A549 (cell line): ENCODE data around the gene MYH7B. TPM values are rescaled to one million over a fixed set of nuclear protein-coding genes. Genes with fewer than 3 reads are reported as not detected.
A peak's percentile ranks its signal among the peaks of the same experiment; 100 is the strongest.

Experiments used
- ATAC-seq, 2 experiments: fragments of 200-7000 bp in 1 of 2; fragments of >200 bp in 1 of 2; cut with Nextera tagmentation in 1 of 2; cut with Tn5 transposase in 1 of 2; 3 replicates each; pipeline versions ENCODE4 v1.8.0 to v1.9.1; 2018 to 2020; ENCODE audit warnings: mild to moderate bottlenecking in 1 of 2, moderate library complexity in 1 of 2
- CTCF ChIA-PET: fragments of 300-600 bp; sonication (Branson Sonifier 250); formaldehyde crosslinking; extraction: SDS; loops from one replicate; lab custom pipeline; 2021; ENCODE audit warnings: antibody characterized with exemption, inconsistent platforms; lab: Yijun Ruan, JAX
- POLR2A ChIA-PET: fragments of 350-600 bp; formaldehyde crosslinking; extraction: SDS; loops from one replicate; lab custom pipeline; 2021; ENCODE audit warnings: antibody characterized with exemption, inconsistent platforms; lab: Yijun Ruan, JAX
- DNase-seq, 2 experiments: peaks; one replicate each; pipeline versions ENCODE4 v3.0.0 to v3.0.0-alpha.2; 2011 to 2016; ENCODE audit warnings: low read depth in 1 of 2, low spot score in 1 of 2
- FAIRE-seq: peaks from 2 replicates; lab custom pipeline; 2011; peaks lifted over from hg19 to GRCh38; lab: Jason Lieb, UNC
- H3K27ac ChIP-seq, 2 experiments: fragments of >200 bp; sonication (Bioruptor Twin); formaldehyde crosslinking; 3 replicates each; pipeline ENCODE4 v1.5.1; 2016 to 2017
- H3K4me1 ChIP-seq: fragments of >200 bp; sonication (Bioruptor Twin); formaldehyde crosslinking; 3 replicates; pipeline ENCODE4 v1.6.1; 2016
- H3K4me2 ChIP-seq: fragments of >200 bp; sonication (Bioruptor Twin); formaldehyde crosslinking; 3 replicates; pipeline ENCODE4 v1.6.1; 2016
- H3K4me3 ChIP-seq: fragments of >200 bp; sonication (Bioruptor Twin); formaldehyde crosslinking; 3 replicates; pipeline ENCODE4 v1.5.1; 2016
- H3K9me3 ChIP-seq: fragments of >200 bp; sonication (Bioruptor Twin); formaldehyde crosslinking; 3 replicates; pipeline ENCODE4 v1.6.1; 2016
- BHLHE40 ChIP-seq: IDR thresholded peaks from 2 replicates; pipeline ENCODE4 v1.6.1; 2012; ENCODE audit warnings: low read depth, low read length, inconsistent platforms
- CBX2 ChIP-seq: fragments of 200-600 bp; sonication (generic); IDR thresholded peaks from 2 replicates; pipeline ENCODE4 v1.6.1; 2016; ENCODE audit warnings: low read depth, mild to moderate bottlenecking, borderline replicate concordance
- CBX8 ChIP-seq: fragments of 200-600 bp; sonication (generic); IDR thresholded peaks from 2 replicates; pipeline ENCODE4 v1.6.1; 2016
- EHMT2 ChIP-seq: fragments of 200-600 bp; sonication (generic); IDR thresholded peaks from 2 replicates; pipeline ENCODE4 v1.6.1; 2016; ENCODE audit warnings: antibody characterized with exemption, low read depth, mild to moderate bottlenecking, moderate library complexity
- EP300 ChIP-seq, 2 experiments: fragments of >200 bp; sonication (Bioruptor Twin); formaldehyde crosslinking; IDR thresholded peaks; 2 replicates in 1 of 2; 3 replicates in 1 of 2; pipeline ENCODE4 v1.6.1; 2016 to 2017
- HOXB13 ChIP-seq: fragments of 250-450 bp; sonication (Bioruptor Pico); IDR thresholded peaks from 2 replicates; pipeline ENCODE4 v1.5.0; 2020; ENCODE audit warnings: low read depth, mild to moderate bottlenecking, moderate library complexity
- KDM1A ChIP-seq: fragments of 200-600 bp; sonication (generic); IDR thresholded peaks from 2 replicates; pipeline ENCODE4 v1.6.1; 2016; ENCODE audit warnings: low read depth, mild to moderate bottlenecking
- KDM5A ChIP-seq: fragments of 200-600 bp; sonication (generic); IDR thresholded peaks from 2 replicates; pipeline ENCODE4 v1.6.1; 2016; ENCODE audit warnings: antibody characterized with exemption, mild to moderate bottlenecking
- MAZ ChIP-seq: fragments of 150-350 bp; IDR thresholded peaks from 2 replicates; pipeline ENCODE4 v1.6.1; 2014; ENCODE audit warnings: antibody characterized with exemption, low read depth, low read length, borderline replicate concordance
- NFE2L2 ChIP-seq: fragments of 150-350 bp; conservative IDR thresholded peaks from 2 replicates; pipeline ENCODE4 v1.6.1; 2014; ENCODE audit warnings: low read length
- NR3C1 ChIP-seq: fragments of >200 bp; sonication (Bioruptor Twin); formaldehyde crosslinking; IDR thresholded peaks from 3 replicates; pipeline ENCODE4 v1.6.1; 2017
- PHF8 ChIP-seq: fragments of 200-600 bp; sonication (generic); IDR thresholded peaks from 2 replicates; pipeline ENCODE4 v1.6.1; 2016; ENCODE audit warnings: low read depth, mild to moderate bottlenecking, antibody characterized with exemption, moderate library complexity, borderline replicate concordance
- RARB ChIP-seq: fragments of 250-450 bp; sonication (Bioruptor Pico); IDR thresholded peaks from 2 replicates; pipeline ENCODE4 v1.8.0; 2021; ENCODE audit warnings: mild to moderate bottlenecking, moderate library complexity
- RFX5 ChIP-seq: fragments of 450-650 bp; IDR thresholded peaks from 2 replicates; pipeline ENCODE4 v1.7.1; 2014; ENCODE audit warnings: antibody characterized with exemption, mild to moderate bottlenecking, moderate library complexity
- SREBF2 ChIP-seq: fragments of 450-650 bp; IDR thresholded peaks from 2 replicates; pipeline ENCODE4 v1.6.1; 2014; ENCODE audit warnings: mild to moderate bottlenecking, moderate library complexity
- TP53 ChIP-seq: fragments of 250-450 bp; sonication (Bioruptor Pico); IDR thresholded peaks from 2 replicates; pipeline ENCODE4 v1.5.0; 2021; ENCODE audit warnings: mild to moderate bottlenecking, moderate library complexity
- ZC3H11A ChIP-seq: fragments of 450-650 bp; IDR thresholded peaks from 2 replicates; pipeline ENCODE4 v1.6.1; 2014; ENCODE audit warnings: antibody characterized with exemption, mild to moderate bottlenecking
- ZSCAN20 ChIP-seq: fragments of 250-450 bp; sonication (Bioruptor Pico); IDR thresholded peaks from 2 replicates; pipeline ENCODE4 v1.8.0; 2022; ENCODE audit warnings: mild to moderate bottlenecking, moderate library complexity
- WGBS: methylation state at CpG from one replicate; pipeline ENCODE4 v1.1.6; 2017; ENCODE audit errors: missing lambda C conversion rate; 5-methylcytosine and 5-hydroxymethylcytosine counted together
- polyA plus RNA-seq, 4 experiments: library from polyadenylated mRNA; depleted of rRNA in 3 of 4; stranded (reverse); fragments of >200 nt; fragmentation: RNase III in 1 of 4; extraction: RNeasy Plus Mini Kit Qiagen cat#74134 plus additional on column Dnase treatment in 1 of 4; gene quantifications; 2 replicates in 3 of 4; 3 replicates in 1 of 4; pipeline ENCODE4 v1.2.3, GENCODE V29; 2011 to 2017
- TF ChIP-seq, protein P1 (sequence below): fragments of 250-450 bp; sonication (Bioruptor Pico); IDR thresholded peaks from 2 replicates; pipeline ENCODE4 v1.5.0; 2021; ENCODE audit warnings: mild to moderate bottlenecking, moderate library complexity, borderline replicate concordance
- TF ChIP-seq, protein P2 (sequence below): fragments of 250-450 bp; sonication (Bioruptor Pico); IDR thresholded peaks from 2 replicates; pipeline ENCODE4 v1.5.0; 2020; ENCODE audit warnings: low read depth, mild to moderate bottlenecking, moderate library complexity
- TF ChIP-seq, protein P3 (sequence below): IDR thresholded peaks from 2 replicates; pipeline ENCODE4 v1.6.1; 2012; ENCODE audit warnings: low read depth, borderline replicate concordance
- TF ChIP-seq, protein P4 (sequence below): fragments of >200 bp; sonication (Bioruptor Twin); formaldehyde crosslinking; IDR thresholded peaks from 3 replicates; pipeline ENCODE4 v1.6.1; 2016
- TF ChIP-seq, protein P5 (sequence below): fragments of 200-600 bp; sonication (generic); IDR thresholded peaks from 2 replicates; pipeline ENCODE4 v1.6.1; 2016; ENCODE audit warnings: antibody characterized with exemption, mild to moderate bottlenecking, moderate library complexity

The MYH7B gene
- polyA plus RNA-seq, 2 of the 4 experiments (the other 2 are of a cell fraction) = 0.03 to 0.23 TPM

DNA sequence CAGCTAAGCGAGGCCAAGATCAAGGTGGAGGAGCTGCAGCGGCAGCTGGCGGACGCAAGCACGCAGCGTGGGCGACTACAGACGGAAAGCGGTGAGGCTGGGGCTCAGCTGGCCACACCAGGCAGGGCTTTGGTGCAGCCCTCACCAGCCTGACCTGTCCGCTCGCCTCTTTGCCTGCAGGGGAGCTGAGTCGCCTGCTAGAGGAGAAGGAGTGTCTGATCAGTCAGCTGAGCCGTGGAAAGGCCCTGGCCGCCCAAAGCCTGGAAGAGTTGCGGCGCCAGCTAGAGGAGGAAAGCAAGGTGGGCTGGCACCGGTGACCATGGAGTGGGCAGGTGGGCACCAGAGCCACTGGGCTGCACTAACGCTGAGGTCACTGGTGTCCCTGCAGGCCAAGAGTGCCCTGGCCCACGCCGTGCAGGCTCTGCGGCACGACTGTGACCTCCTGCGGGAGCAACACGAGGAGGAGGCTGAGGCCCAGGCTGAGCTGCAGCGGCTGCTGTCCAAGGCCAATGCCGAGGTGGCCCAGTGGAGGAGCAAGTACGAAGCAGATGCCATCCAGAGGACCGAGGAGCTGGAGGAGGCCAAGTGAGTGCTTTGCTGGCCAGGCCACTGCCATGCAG is 42.8 kb downstream of the MYH7B start:
- H3K4me2 ChIP-seq = no peak overlapping the region
- TF ChIP-seq NR3C1 (no peak), ZSCAN20 (CRISPR knock-in tag) (no peak), TP53 (CRISPR knock-in tag) (no peak), CBX2 (no peak), EP300 (IDR thresholded peaks at IDR 0.05) (no peak), HOXB13 (CRISPR knock-in tag) (no peak), KDM1A (no peak), MAZ (no peak), PHF8 (no peak), NFE2L2 (no peak), RFX5 (no peak), BHLHE40 (no peak)
- TF ChIP-seq, protein P1, sequence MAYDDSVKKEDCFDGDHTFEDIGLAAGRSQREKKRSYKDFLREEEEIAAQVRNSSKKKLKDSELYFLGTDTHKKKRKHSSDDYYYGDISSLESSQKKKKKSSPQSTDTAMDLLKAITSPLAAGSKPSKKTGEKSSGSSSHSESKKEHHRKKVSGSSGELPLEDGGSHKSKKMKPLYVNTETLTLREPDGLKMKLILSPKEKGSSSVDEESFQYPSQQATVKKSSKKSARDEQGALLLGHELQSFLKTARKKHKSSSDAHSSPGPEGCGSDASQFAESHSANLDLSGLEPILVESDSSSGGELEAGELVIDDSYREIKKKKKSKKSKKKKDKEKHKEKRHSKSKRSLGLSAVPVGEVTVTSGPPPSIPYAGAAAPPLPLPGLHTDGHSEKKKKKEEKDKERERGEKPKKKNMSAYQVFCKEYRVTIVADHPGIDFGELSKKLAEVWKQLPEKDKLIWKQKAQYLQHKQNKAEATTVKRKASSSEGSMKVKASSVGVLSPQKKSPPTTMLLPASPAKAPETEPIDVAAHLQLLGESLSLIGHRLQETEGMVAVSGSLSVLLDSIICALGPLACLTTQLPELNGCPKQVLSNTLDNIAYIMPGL (CRISPR knock-in tag) = no peak
- TF ChIP-seq, protein P2, sequence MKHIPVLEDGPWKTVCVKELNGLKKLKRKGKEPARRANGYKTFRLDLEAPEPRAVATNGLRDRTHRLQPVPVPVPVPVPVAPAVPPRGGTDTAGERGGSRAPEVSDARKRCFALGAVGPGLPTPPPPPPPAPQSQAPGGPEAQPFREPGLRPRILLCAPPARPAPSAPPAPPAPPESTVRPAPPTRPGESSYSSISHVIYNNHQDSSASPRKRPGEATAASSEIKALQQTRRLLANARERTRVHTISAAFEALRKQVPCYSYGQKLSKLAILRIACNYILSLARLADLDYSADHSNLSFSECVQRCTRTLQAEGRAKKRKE (CRISPR knock-in tag) = no peak
- TF ChIP-seq, protein P3, sequence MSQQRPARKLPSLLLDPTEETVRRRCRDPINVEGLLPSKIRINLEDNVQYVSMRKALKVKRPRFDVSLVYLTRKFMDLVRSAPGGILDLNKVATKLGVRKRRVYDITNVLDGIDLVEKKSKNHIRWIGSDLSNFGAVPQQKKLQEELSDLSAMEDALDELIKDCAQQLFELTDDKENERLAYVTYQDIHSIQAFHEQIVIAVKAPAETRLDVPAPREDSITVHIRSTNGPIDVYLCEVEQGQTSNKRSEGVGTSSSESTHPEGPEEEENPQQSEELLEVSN = no peak
- TF ChIP-seq, protein P4, sequence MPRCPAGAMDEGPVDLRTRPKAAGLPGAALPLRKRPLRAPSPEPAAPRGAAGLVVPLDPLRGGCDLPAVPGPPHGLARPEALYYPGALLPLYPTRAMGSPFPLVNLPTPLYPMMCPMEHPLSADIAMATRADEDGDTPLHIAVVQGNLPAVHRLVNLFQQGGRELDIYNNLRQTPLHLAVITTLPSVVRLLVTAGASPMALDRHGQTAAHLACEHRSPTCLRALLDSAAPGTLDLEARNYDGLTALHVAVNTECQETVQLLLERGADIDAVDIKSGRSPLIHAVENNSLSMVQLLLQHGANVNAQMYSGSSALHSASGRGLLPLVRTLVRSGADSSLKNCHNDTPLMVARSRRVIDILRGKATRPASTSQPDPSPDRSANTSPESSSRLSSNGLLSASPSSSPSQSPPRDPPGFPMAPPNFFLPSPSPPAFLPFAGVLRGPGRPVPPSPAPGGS = no peak
- TF ChIP-seq, protein P5, sequence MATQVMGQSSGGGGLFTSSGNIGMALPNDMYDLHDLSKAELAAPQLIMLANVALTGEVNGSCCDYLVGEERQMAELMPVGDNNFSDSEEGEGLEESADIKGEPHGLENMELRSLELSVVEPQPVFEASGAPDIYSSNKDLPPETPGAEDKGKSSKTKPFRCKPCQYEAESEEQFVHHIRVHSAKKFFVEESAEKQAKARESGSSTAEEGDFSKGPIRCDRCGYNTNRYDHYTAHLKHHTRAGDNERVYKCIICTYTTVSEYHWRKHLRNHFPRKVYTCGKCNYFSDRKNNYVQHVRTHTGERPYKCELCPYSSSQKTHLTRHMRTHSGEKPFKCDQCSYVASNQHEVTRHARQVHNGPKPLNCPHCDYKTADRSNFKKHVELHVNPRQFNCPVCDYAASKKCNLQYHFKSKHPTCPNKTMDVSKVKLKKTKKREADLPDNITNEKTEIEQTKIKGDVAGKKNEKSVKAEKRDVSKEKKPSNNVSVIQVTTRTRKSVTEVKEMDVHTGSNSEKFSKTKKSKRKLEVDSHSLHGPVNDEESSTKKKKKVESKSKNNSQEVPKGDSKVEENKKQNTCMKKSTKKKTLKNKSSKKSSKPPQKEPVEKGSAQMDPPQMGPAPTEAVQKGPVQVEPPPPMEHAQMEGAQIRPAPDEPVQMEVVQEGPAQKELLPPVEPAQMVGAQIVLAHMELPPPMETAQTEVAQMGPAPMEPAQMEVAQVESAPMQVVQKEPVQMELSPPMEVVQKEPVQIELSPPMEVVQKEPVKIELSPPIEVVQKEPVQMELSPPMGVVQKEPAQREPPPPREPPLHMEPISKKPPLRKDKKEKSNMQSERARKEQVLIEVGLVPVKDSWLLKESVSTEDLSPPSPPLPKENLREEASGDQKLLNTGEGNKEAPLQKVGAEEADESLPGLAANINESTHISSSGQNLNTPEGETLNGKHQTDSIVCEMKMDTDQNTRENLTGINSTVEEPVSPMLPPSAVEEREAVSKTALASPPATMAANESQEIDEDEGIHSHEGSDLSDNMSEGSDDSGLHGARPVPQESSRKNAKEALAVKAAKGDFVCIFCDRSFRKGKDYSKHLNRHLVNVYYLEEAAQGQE = no peak
- TF ChIP-seq, all 56 proteins: peak for 0
- no peak overlapping the region for H3K27ac ChIP-seq
- POLR2A ChIA-PET = no interaction called here
- no peaks in the 10 kb centered on the region for H3K9me3 ChIP-seq
- WGBS = 91% methylated on average over 17 of the region's 28 CpGs
- no peak for FAIRE-seq
- DNase-seq = no peak
- H3K4me3 ChIP-seq = no peak overlapping the region
- CTCF ChIA-PET = interaction anchor here (1.0 to 3.3 kb wide), 5 partner anchors 12 to 150 kb away, joined by 3 to 19 read pairs (median 3); partner anchors contain the start of gene GGT7
- H3K4me1 ChIP-seq = no peaks in the 10 kb centered on the region
- peak in 1 of 2 experiments; percentile 23; a peak in 3 of 6 replicates for ATAC-seq

DNA sequence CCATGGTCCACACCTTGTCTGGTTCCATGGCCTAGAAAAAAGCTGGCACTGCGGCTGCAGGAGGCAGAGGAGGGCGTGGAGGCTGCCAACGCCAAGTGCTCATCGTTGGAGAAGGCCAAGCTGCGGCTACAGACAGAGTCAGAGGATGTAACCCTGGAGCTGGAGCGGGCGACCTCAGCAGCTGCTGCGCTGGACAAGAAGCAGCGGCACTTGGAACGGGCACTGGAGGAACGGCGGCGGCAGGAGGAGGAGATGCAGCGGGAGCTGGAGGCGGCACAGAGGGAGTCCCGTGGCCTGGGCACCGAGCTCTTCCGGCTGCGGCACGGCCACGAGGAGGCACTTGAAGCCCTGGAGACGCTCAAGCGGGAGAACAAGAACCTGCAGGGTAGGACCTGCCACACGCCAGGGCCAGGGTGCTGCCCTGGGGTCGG is 43.4 kb downstream of the MYH7B start:
- FAIRE-seq = no peak
- Histone ChIP-seq H3K9me3 (no peaks in the 10 kb centered on the region), H3K4me1 (no peaks in the 10 kb centered on the region), H3K4me3 (no peak overlapping the region), H3K4me2 (no peak overlapping the region), H3K27ac (no peak overlapping the region)
- DNase-seq = no peak
- CTCF ChIA-PET = interaction anchor here (1.0 to 3.3 kb wide), 4 partner anchors 18 to 151 kb away, joined by 3 to 19 read pairs (median 3); partner anchors contain the start of gene GGT7
- no peak for ATAC-seq
- POLR2A ChIA-PET = no interaction called here
- 94% methylated on average over 25 of the region's 25 CpGs for WGBS
- TF ChIP-seq KDM5A (no peak), EHMT2 (no peak), CBX8 (no peak), ZC3H11A (no peak), ZSCAN20 (CRISPR knock-in tag) (no peak), PHF8 (no peak), KDM1A (no peak), RARB (CRISPR knock-in tag) (no peak), SREBF2 (no peak)
- TF ChIP-seq, protein P2 (CRISPR knock-in tag) = no peak
- TF ChIP-seq, protein P1 (CRISPR knock-in tag) = no peak
